Measurements from ENCODE around the gene NRDC.

GRCh38 chr1:51870603-51871350 is 7.8 kb downstream of the NRDC start:
- TF ChIP-seq CTCF (IDR thresholded peaks at IDR 0.05) (no peak), CBX2 (IDR thresholded peaks at IDR 0.05; ENCODE audit: borderline replicate concordance, low read depth) (no peak), PBX3 (IDR thresholded peaks at IDR 0.05) (no peak), POLR2A (IDR thresholded peaks at IDR 0.05; ENCODE audit: low read length) (no peak), MAX (IDR thresholded peaks at IDR 0.05) (no peak), RCOR1 (IDR thresholded peaks at IDR 0.05; ENCODE audit: low read depth, low read length) (no peak)

All from A549 (cell line).